ENCODE results near the gene CLCNKB.
"Not testable (repeated sequence)": the region's sequence is repeated elsewhere in the genome, so short reads cannot be mapped to it uniquely, and the experiment has no call there.

CLCNKB gene

GRCh38 chr1:16020325-16020724 lies 23.3 kb upstream of the CLCNKB start:
- TF ChIP-seq ZFX (IDR thresholded peaks at IDR 0.05; ENCODE audit: borderline replicate concordance) (no peak), CTCF (IDR thresholded peaks at IDR 0.05) (no peak)
- H3K27ac ChIP-seq: no peak overlapping the region

- H3K27ac ChIP-seq: not testable (repeated sequence)
Observed at GRCh38 chr1:16020878-16021277, 22.7 kb upstream of the CLCNKB start.

GRCh38 chr1:16021681-16022080 lies 21.9 kb upstream of the CLCNKB start, which contains the start of gene CLCNKA:
CLCNKA (plus strand) TSS chr1:16022036; CDS start chr1:16022620, 584 bp downstream.
- TF ChIP-seq CTCF (IDR thresholded peaks at IDR 0.05): no peak
- TF ChIP-seq ZFX (IDR thresholded peaks at IDR 0.05; ENCODE audit: borderline replicate concordance): no peak
- H3K27ac ChIP-seq: no peak within 1 kb of the TSS

- no peak overlapping the region for H3K27ac ChIP-seq
- TF ChIP-seq ZFX (IDR thresholded peaks at IDR 0.05; ENCODE audit: borderline replicate concordance) (no peak), CTCF (IDR thresholded peaks at IDR 0.05) (no peak)
Observed at GRCh38 chr1:16022393-16022792, 21.2 kb upstream of the CLCNKB start.

- TF ChIP-seq ZFX (IDR thresholded peaks at IDR 0.05; ENCODE audit: borderline replicate concordance) (no peak), CTCF (IDR thresholded peaks at IDR 0.05) (no peak)
- no peak overlapping the region for H3K27ac ChIP-seq
Observed at GRCh38 chr1:16023050-16023653, 20.4 kb upstream of the CLCNKB start.

GRCh38 chr1:16026302-16026701 lies 17.3 kb upstream of the CLCNKB start:
- not testable (repeated sequence) for H3K27ac ChIP-seq

- TF ChIP-seq CTCF (IDR thresholded peaks at IDR 0.05): no peak
- no peak for TF ChIP-seq ZFX (IDR thresholded peaks at IDR 0.05; ENCODE audit: borderline replicate concordance)
Observed at GRCh38 chr1:16026723-16027484, 16.7 kb upstream of the CLCNKB start.

GRCh38 chr1:16028237-16029002 lies 15.2 kb upstream of the CLCNKB start:
- no peak overlapping the region for H3K27ac ChIP-seq

More at GRCh38 chr1:16026723-16027484, 16.7 kb upstream of the CLCNKB start:
- H3K27ac ChIP-seq: no peak overlapping the region

GRCh38 chr1:16029003-16029268 lies 14.6 kb upstream of the CLCNKB start:
- not testable (repeated sequence) for H3K27ac ChIP-seq

More at GRCh38 chr1:16028237-16029002, 15.2 kb upstream of the CLCNKB start:
- no peak for TF ChIP-seq CTCF (IDR thresholded peaks at IDR 0.05)
- TF ChIP-seq ZFX (IDR thresholded peaks at IDR 0.05; ENCODE audit: borderline replicate concordance): no peak
